M059J (cell line): ENCODE data around the gene STARD3. TPM values are rescaled to one million over a fixed set of nuclear protein-coding genes. Genes with fewer than 3 reads are reported as not detected.

ENCODE experiments used
- total RNA-seq: library from RNA; depleted of rRNA; stranded (reverse); fragments of >200 nt; shearing (Covaris generic); gene quantifications from 2 replicates; pipeline ENCODE4 v1.2.3, GENCODE V29; 2014; rRNA removed

The STARD3 gene
- total RNA-seq, 1 experiment from 2014 or later: 33.1 TPM

Other genes starting within 250 kb of the STARD3 start
- gene FBXL20, start 235.5 kb upstream of the STARD3 start, total RNA-seq: 6.5 and 9.9 TPM in 2 replicates
- 15.3 and 18.7 TPM in 2 replicates for gene MED1, start 185.9 kb upstream of the STARD3 start, total RNA-seq
- gene CDK12, start 175.7 kb upstream of the STARD3 start, total RNA-seq: 21.5 and 30.7 TPM in 2 replicates
- gene NEUROD2, start 29.2 kb upstream of the STARD3 start, total RNA-seq: not detected in 2 replicates
- gene PPP1R1B, start 10.2 kb upstream of the STARD3 start, total RNA-seq: not detected in 2 replicates
- 0.05 TPM in 1 of 2 replicates, not detected in the other for gene TCAP, start 28.2 kb downstream of the STARD3 start, total RNA-seq
- not detected in 2 replicates for gene PNMT, start 31.3 kb downstream of the STARD3 start, total RNA-seq
- 9.2 and 13.0 TPM in 2 replicates for gene PGAP3, start 50.9 kb downstream of the STARD3 start, total RNA-seq
- gene ERBB2, start 62.9 kb downstream of the STARD3 start, total RNA-seq: 1.2 and 1.8 TPM in 2 replicates
- 84.5 and 89.4 TPM in 2 replicates for gene MIEN1, start 93.4 kb downstream of the STARD3 start, total RNA-seq
- gene GRB7, start 100.8 kb downstream of the STARD3 start, total RNA-seq: not detected in 2 replicates
- not detected in 2 replicates for gene IKZF3, start 227.2 kb downstream of the STARD3 start, total RNA-seq
- not detected in 2 replicates for gene ZPBP2, start 231.1 kb downstream of the STARD3 start, total RNA-seq